Activated CD4-positive, CD25-positive, alpha-beta regulatory T cell treated with anti-CD3 and anti-CD28 coated beads, Interleukin-2, amount 50 U/mL, for 16 hours (primary cell): Measurements from ENCODE around the gene GLI3.

Source experiments
- DNase-seq: peaks from one replicate; pipeline ENCODE4 v3.0.0-alpha.2; 2020; ENCODE audit warnings: low read depth, low spot score

The GLI3 gene

DNA sequence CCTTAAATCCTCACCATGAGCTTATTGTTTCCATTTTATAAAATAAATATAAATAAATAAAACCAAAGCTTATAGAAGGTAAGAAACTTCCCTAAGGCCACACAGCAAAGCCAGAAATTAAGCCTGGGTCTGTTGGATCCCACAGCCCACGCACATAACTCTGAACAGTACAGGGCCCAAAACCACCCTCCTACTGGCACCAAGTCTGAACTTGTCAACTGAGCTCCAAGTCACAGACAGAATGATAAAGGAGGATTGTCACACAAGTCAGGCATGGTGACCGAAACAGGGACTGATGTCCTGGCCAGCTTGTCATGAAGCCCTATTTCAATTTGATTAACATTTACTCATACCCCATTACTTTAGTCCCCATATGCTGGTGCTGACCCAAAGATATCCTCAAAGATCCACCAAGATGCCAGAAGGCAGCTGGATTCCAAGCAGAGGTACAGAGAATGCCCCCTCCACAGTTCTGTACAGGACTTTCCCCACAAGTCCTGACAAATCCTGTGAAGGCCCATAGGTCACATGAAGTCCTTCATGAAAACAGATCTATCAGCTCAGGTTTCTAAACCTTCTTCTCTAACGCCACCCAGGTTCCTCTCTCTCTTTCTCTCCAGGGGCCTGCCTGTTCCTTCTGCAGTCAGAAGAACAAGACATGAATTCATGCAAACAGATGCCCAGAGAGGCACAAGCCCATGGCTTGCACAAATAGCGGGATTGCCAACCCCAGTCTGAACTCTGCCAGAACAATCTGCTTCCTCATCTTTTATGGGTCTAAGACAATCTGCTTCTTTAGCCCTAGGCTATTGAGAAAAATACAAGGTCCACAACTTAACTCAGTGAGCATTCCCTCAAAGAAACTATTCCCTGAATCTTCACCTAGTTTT lies 60.9 kb downstream of the GLI3 start:
- DNase-seq, result no peak

DNA sequence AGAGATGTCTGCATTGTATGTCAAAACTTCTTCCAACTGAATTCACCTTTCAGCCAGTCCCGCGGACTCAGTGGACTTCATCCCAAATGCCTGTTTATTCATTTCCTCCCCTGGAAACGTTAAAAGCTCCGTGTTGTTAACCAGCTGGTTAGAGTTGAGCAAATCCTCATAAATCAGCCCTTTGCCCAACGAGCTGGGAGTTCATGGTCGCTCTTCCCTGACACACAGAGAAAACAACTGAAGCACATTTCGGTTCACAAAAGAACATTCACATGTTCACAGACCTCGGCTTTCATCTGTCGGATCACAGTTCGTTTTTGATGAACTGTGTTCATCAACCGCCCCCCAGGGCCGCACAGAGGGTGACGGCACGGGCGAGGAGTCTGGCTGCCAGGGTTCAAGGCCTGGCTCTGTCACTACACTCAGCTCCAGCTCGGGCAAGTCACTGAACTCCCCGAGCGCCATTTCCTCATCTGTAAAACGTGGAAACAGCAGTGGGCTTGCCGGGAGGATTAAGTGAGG lies 62.6 kb downstream of the GLI3 start:
- DNase-seq, result no peak

DNA sequence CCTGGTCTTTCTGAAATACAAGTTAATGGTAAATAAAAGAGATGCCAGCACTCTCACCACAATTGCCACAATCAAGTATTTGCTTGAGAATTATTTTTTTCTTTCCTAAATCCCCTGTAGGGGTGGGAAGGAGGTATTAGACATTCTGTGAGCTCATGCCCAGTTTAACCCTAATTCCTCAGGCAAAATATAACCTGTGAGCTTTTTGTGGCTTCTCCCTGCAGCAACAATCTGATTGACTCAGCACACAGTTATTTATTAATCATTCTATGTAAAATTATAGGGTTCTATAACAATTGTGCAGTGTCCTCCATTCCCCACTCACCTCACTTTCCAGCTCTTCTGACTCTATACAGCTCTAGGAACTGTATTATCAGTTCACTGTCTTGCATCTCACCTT lies 66.3 kb downstream of the GLI3 start:
- no peak for DNase-seq

DNA sequence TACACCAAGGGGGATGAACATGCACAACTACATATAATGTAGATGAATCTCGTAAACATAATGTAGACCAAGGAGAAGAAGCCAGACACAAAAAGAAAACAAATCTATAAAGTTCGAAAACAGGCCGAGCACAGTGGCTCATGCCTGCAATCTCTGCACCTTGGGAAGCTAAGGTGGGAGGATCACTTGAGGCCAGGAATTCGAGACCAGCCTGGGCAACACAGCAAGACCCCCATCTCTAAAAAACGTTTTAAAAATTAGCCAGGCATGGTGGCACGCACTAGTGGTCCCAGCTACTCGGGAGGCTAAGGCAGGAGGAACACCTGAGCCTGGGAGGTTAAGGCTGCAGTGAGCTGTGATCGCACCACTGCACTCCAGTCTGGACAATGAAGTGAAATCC lies 68.5 kb downstream of the GLI3 start:
- DNase-seq, result no peak

DNA sequence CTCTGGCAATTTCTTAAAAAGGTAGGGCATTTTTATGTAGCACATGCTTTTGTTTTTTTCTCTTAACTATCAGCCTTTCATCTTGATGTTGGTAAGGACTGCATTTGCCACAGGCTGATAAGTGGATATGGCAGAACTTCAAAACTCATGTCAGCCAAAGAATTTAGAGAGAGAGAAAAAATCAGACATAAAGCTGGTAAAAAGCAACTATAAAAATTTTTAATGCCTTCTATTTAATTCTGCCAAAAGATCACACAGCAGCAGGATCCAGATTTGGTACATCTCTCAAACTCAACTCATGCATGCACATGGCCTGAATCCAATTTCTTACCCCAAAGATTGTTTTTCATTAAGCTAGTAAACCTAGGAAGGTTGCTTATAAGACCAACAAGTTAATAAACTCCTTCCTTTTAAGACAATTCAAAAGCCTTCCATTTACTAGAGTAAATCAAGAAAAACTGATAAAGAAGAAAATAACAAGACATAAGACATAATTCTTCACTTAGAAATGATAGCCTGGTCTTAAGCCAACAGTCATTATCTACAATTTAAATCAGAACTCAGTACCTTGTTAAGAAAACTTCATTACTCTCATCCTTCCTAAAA lies 69.3 kb downstream of the GLI3 start:
- no peak for DNase-seq

DNA sequence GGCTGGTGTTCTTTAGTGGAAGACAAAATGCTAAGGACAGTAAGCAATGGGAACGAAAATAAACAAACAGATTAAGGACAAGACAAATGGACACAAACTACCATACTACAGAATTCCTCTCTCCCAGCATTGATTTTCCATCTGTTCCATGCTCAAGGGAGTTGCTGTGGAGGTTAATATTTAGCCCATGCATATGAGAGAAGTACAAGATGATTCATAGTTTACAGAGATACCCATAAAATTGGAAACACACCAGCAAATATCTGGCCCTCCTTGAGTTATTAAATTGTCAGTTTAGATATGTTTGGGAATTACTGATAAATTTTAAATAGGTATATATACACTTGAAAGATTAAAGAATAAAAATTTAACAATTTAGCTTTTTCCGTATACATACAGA lies 69.8 kb downstream of the GLI3 start:
- DNase-seq, result no peak

DNA sequence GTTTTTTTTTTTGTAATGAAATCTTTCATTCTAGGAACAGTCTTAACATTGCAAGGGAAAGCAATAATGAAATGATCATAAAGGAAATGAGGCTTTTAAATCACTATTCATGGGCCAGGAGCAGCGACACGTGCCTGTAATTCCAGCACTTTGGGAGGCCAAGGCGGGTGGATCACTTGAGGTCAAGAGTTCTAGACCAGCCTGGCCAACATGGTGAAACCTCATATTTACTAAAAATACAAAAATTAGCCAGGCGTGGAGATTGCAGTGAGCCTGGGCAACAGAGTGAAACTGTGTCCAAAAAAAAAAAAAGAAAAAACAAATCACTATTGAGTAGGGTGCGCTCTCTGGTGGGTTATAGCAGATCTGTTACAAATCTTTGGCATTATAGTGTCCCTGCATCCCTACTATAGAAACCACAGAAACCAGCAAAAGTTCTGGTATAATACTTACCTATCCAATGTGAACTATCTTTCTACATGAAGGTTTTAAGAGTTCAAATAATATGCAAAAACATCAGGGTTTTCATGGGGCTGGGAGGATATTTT lies 72.1 kb downstream of the GLI3 start:
- no peak for DNase-seq

DNA sequence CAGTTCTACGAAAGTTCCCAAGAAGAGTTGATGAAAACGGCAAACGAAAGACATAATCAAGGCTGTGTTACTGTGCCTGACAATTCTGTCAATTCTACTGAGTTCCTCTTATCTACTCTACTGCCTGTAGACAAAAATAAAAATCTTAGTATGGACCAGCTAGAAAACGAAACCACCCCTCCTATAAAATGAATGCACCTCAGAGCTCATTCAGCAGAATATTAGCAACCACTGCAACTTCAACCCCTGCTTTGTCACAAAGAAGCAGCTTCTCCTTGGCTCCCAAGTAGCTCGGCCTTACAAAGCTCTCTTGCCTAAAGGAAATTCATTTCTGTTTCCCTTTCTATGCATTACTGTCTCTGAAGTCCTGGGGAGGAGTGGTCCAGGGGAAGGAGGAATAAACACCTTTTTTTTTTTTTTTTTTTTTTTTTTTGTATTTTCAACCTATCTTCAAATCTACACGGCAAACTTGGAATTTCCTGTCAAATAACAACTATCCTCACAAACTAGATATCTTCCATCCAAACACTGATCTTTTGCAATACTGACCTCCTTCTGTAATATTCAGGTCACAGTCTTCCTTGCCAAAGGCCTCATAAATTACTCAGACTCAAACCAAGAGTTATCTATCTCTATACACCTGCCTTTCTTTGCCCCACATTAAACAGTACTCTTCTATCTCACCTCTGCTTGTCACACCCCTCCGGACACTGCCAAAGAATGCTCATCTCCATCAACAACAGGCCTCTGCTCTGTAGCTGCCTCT lies 74.3 kb downstream of the GLI3 start:
- DNase-seq, result no peak

DNA sequence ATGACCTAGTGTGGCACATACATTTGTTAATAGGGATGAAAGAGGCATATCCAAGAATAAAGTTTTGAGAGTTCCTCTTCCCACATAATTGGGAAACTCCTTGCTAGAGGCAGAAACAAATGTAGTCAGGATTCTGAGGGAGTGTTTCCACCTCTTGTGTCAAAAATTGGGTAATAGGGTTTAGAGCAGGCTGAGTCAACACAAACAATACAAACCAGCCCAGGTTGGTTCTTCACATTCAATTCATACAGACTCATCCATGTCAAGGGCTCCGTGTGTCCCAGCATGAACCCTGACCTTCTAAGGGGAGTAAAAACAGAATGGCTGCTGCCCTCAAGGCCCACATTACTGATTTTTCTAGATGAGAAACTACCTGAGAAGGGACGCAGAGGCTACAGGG lies 75.3 kb downstream of the GLI3 start:
- DNase-seq, result no peak

DNA sequence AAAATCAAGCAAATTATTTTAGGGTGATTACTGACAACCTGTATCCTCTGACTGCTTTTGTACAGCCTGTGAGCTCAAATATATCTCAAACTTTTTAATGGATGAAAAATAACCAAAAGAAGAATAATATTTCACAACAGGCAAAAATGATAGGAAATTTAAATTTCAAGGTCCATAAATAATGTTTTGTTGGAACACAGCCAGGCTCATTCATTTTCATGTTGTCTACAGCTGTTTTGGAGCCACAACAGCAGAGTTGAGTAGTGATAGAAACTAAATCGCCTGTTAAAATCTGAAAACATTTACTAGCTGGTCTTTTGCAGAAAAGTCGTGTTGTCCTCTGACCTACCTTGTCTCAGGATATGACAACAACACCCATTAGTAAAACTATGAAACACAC lies 75.9 kb downstream of the GLI3 start:
- DNase-seq, result no peak

DNA sequence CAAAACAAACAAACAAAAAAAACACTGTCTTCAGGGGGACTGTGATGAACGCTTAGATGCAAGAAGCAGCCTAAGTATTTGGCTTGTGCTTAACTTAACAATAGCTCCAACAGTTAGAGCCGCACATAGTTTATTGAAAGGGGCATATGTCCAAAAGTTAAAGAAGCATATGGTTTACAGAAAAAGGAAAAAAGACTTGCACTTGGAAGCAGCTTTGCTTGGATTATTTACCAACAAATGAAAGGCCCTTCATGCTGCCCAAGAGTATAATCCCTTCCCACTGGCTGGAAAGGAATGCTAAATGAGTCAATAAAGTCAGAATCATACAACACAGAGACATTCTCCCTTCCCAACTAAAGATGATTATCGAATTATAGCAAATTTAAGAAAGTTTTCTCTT lies 77.9 kb downstream of the GLI3 start:
- DNase-seq, result no peak

DNA sequence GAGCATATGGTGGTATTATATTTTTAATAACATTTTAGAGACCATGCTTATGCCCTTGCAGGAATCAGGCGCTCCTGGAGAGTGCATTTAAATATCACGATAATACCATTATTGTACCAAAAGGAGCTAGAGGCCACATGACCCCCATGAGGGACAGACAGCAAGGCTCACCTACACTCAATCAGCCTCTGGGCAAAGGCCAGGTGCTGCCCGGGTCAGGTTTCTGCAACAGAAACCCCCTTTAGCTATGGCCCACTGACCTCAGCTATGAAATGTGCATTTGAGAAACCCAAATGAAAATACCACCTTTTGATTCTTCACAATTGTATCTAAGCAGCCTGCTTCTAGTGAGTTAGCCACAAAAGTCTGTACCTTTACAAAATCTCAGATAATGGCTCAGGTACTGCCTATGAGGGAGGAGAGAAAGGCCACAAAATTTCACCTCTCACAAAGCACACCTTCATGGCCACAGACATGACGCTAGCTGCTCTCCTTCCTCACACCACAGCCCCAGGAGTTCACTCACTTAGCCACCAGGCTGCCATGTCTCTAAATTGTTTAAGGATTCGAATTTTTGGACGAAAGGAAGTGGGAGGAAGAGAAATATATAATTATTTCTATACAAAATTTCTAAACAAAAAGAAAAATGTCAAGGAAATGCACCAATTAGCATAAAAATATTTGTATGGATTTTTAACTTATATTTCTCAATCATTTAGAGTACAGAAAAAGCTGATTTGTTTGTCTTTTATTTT lies 79.9 kb downstream of the GLI3 start:
- no peak for DNase-seq

DNA sequence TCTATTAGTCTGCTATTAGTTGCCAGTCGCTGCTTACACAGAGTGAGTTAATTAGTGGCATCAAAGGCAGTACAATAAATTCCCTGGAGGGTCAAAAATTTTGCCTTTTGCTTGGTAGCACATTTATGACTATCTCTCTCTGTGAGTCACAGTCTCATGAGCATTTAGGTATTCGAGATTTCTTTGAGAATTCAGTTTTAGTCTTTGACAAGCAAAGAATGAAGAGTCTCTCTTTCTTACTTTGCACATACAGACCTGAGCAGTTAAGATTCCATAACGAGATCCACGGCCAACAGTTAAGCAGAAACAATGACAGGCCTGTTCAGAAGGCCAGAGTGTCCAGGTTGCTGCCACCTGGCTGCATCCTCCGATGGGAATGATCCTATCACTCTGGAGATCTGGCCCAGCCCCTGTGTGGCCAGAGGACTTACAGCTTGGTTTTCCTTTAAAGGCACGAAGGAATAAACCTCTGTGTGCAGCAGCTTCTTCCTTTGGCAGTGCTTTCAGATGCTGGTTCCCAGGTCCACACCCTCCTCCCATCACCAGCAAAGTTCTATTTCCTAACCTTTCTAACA lies 80.6 kb downstream of the GLI3 start:
- no peak for DNase-seq

DNA sequence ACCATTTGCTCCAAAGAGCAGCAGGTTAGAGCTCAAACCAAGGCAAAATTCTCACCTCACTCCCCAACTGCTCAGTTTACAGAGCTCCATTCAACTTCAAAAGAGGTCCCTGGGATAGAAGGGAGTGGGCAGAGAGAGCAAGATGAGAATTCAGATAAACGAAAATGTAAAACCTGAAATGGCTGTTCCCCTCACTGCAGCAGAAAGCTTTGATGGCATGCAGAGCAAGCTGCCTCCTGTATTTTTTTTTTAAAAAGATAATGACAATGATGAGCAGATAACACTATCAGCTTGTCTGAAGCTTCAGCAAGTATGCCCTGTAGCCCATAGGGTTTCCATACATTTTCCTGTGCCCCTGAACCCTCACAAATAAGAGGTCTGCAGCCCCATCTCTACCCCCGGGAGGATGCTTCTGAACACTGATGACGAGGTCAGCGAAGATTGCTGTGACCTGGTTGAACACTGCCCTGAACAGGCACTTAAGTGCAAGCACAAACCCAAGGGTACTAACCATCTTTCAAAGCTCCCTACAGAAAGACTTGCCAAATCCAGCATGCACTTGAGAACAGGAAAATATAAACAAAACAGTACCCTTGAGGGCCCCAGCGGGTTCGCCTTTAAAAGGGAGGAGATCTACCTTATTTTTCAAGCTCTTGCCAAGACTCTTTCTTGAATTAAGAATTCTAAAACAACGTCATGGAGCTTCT lies 81.3 kb downstream of the GLI3 start:
- no peak for DNase-seq

DNA sequence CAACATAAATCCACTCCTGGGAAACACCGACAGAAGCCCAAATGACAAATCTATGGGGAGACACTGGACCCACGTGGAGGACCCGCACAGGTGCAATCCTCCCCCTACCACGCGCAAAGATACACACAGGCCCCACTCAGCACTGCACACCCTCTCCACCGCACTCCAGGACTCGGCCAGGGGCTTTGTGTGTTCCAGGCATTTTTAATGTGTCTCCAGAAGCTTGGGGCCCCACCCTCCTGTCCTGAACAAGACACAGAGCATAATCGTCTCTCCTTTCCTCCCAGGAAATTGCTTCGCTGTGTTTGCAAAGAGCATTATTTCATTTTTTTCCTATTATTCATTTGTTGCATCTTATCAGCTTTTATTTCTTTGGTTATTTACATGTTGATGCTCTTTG lies 82.8 kb downstream of the GLI3 start:
- no peak for DNase-seq

DNA sequence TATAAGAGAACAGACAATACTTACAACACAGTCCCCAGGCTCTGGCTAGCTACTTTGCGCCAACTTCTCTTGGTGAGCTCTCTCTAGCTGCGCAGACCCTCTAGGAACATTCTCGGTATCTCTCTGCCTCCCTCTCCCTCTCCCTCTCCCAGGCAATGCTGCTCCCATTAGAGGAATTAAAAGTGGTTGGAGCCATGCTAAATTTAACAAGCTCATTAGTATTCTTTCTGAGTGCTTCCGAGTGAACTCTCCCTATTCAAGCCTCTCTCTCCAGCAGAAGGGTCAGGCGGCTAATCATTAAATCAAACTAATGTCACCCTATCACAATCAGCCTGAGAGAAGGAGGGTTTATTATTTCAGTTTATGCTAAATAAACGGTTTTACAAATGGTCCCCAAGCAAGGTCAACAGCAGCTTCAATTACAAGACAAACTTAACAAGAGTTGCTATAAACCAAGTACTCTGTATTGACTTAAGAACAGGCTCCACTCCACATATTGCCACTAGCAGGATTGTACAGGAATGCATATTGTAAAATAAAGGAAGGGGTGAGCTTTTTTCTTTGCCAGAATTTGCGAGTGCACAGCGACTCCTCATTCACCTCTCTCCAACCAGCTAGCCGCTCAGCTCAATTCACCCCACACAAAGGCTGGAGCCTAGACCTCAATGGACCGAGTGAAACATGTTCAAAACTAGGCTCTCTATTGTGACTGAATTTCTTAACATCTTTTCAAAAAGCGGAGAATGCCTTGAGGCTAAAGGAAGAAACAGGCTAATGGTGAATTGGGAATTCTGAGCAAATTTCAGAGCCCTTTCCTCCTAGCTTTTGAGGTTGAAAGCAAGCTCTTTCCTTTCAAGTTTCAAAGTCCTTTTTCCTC lies 84.4 kb downstream of the GLI3 start:
- DNase-seq, result no peak

DNA sequence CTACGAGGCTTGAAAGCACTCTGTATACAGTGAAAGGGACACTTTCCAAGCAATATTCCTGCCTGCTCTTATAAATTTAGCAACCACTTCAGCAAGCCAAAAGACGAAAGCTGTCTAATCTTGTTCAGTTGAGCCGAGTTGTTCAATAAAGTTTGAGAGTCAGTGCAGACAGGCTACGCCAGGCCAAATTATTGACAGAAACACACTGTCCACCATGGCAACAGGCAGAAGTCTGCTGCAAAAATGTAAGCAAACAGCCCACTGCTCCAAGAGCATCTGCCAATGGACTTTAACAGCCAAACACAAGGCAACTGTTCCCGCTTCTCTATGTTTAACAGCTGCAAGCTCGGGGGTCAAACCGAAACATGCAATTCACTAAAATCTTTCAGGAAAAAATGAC lies 85.7 kb downstream of the GLI3 start:
- no peak for DNase-seq

DNA sequence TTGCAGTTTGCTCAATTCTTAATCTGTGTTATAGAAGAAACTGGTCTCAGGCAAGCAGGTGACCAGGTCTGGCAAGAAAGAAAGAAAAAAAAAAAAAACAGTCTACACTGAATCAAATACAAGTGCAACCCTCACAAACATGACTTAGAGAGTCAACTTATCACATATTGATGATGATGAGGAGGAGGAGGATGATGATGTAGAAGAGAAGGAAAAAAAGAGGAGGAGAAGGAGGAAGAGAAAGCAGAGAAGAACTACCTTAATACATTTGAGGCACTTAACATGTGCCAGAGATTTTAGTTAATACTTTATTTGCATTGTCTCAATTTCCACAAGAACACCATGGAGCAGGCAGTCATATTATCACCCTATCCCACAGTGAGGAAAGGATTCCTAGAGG lies 91.5 kb downstream of the GLI3 start:
- no peak for DNase-seq

DNA sequence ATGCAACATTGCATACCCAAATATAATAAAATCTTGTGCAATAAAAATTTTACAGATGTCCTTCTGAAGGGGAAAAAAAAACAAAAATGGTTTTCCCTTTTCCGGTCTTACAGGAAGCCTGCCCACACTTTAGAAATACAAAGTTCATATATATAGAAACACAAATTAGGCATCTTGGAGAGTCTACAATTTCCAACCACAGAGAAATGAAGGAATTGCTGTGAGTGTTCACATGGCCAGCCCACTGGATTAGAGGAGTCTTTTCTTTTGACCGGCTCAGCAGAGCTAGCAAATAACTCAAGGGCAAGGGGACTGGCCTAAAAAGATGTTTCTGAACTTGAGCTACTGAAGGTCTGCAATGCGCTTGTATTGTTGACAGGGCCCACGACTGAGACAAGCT lies 92.4 kb downstream of the GLI3 start:
- no peak for DNase-seq
